HepG2 (cell line): ENCODE results near the gene MMGT1. TPM values are rescaled to one million over a fixed set of nuclear protein-coding genes. Genes with fewer than 3 reads are reported as not detected.

Source experiments
- ATAC-seq: fragments of 200-7000 bp; cut with Tn5 transposase; 3 replicates; pipeline ENCODE4 v1.9.1; 2020; ENCODE audit warnings: mild to moderate bottlenecking, moderate library complexity
- BruUV-seq: library from RNA; stranded (reverse); fragments of 400-500 nt; replicated peaks from 2 replicates; lab custom pipeline; 2021; lab: Mats Ljungman, UMichigan
- CTCF ChIA-PET: fragments of 300-600 bp; formaldehyde crosslinking; extraction: SDS; loops from one replicate; lab custom pipeline; 2021; ENCODE audit warnings: low total read pairs, inconsistent platforms, low intra/inter-chr PET ratio; lab: Yijun Ruan, JAX
- POLR2A ChIA-PET: fragments of 350-600 bp; sonication (Branson Sonifier 250); formaldehyde crosslinking; loops from one replicate; lab custom pipeline; 2020; ENCODE audit warnings: antibody characterized with exemption, inconsistent platforms; lab: Yijun Ruan, JAX
- DNase-seq: peaks from one replicate; pipeline ENCODE4 v3.0.0-alpha.2; 2015; ENCODE audit warnings: low spot score
- FAIRE-seq: peaks from 3 replicates; lab custom pipeline; 2011; peaks lifted over from hg19 to GRCh38; lab: Jason Lieb, UNC
- H2AFZ ChIP-seq: one replicate; pipeline ENCODE4 v1.6.1; 2011; ENCODE audit warnings: low read length, inconsistent platforms
- H3K27ac ChIP-seq: fragments of 300-600 bp; 3 replicates; pipeline ENCODE4 v1.8.0; 2011; ENCODE audit warnings: mixed run types, mild to moderate bottlenecking, mixed read lengths, low read length, inconsistent platforms; ENCODE audit not compliant: insufficient read depth; ENCODE audit errors: extremely low read length
- H3K27me3 ChIP-seq, 2 experiments: fragments of 200-600 bp in 1 of 2; 2 replicates in 1 of 2; 3 replicates in 1 of 2; pipeline versions ENCODE4 v1.6.0 to v1.8.0; 2011; ENCODE audit warnings: low read length in 2 of 2, mild to moderate bottlenecking in 2 of 2, moderate library complexity in 2 of 2, inconsistent platforms in 1 of 2; ENCODE audit not compliant: insufficient read depth in 2 of 2, control insufficient read depth in 1 of 2
- H3K36me3 ChIP-seq, 2 experiments: fragments of 200-600 bp in 1 of 2; replicated peaks in 1 of 2; 2 replicates in 1 of 2; 3 replicates in 1 of 2; pipeline versions ENCODE4 v1.5.1 to v1.8.0; 2011; ENCODE audit warnings: low read length in 2 of 2, inconsistent platforms in 1 of 2; ENCODE audit not compliant: insufficient read depth in 2 of 2, control insufficient read depth in 1 of 2
- H3K4me1 ChIP-seq: 2 replicates; pipeline ENCODE4 v1.5.1; 2012; ENCODE audit warnings: low read length, inconsistent platforms; ENCODE audit not compliant: insufficient read depth
- H3K4me2 ChIP-seq: 2 replicates; pipeline ENCODE4 v1.6.0; 2011; ENCODE audit warnings: low read depth, low read length, inconsistent platforms
- H3K4me3 ChIP-seq, 3 experiments: fragments of 200-600 bp in 1 of 3; sonication (generic), shearing (Covaris generic) in 1 of 3; replicated peaks in 1 of 3; 2 replicates each; pipeline ENCODE4 v1.5.1; 2011 to 2016; ENCODE audit warnings: low read length in 3 of 3, inconsistent platforms in 2 of 3, low read depth in 2 of 3, mild to moderate bottlenecking in 2 of 3, control low read depth in 1 of 3, mixed read lengths in 1 of 3; ENCODE audit not compliant: insufficient read depth in 1 of 3
- H3K79me2 ChIP-seq: one replicate; pipeline ENCODE4 v1.6.1; 2011; ENCODE audit warnings: low read length, inconsistent platforms; ENCODE audit not compliant: insufficient read depth
- H3K9ac ChIP-seq: 2 replicates; pipeline ENCODE4 v1.6.0; 2011; ENCODE audit warnings: mild to moderate bottlenecking, low read depth, low read length, inconsistent platforms; ENCODE audit not compliant: insufficient read depth
- H3K9me3 ChIP-seq: 2 replicates; pipeline ENCODE4 v1.5.1; 2012; ENCODE audit warnings: mild to moderate bottlenecking, low read length
- H4K20me1 ChIP-seq: 2 replicates; pipeline ENCODE4 v1.6.0; 2011; ENCODE audit warnings: inconsistent platforms, mild to moderate bottlenecking, low read length, moderate library complexity; ENCODE audit not compliant: insufficient read depth
- BHLHE40 ChIP-seq: IDR thresholded peaks from 2 replicates; pipeline ENCODE4 v1.6.1; 2011; ENCODE audit warnings: low read length, improper control_type of control experiment
- CBX2 ChIP-seq, 2 experiments: fragments of 200-600 bp in 1 of 2; sonication (generic); formaldehyde crosslinking in 1 of 2; IDR thresholded peaks; 2 replicates each; pipeline versions ENCODE4 v1.7.0 to v1.8.1; 2018 to 2022; ENCODE audit warnings: low read depth in 2 of 2, low read length in 1 of 2, mild to moderate bottlenecking in 1 of 2, missing genetic modification reagents in 1 of 2
- CC2D1A ChIP-seq: sonication (generic); formaldehyde crosslinking; IDR thresholded peaks from 2 replicates; pipeline ENCODE4 v1.8.1; 2023; ENCODE audit warnings: mild to moderate bottlenecking, missing genetic modification reagents
- HHEX ChIP-seq: IDR thresholded peaks from 2 replicates; pipeline ENCODE4 v1.6.1; 2016; ENCODE audit warnings: control low read depth
- JUNB ChIP-seq: sonication (generic); formaldehyde crosslinking; IDR thresholded peaks from 2 replicates; pipeline ENCODE4 v1.8.0; 2022; ENCODE audit warnings: missing genetic modification reagents, mild to moderate bottlenecking, borderline replicate concordance
- KLF9 ChIP-seq: IDR thresholded peaks from 2 replicates; pipeline ENCODE4 v1.6.1; 2016; ENCODE audit warnings: low read depth
- MBD4 ChIP-seq: IDR thresholded peaks from 2 replicates; pipeline ENCODE4 v1.6.1; 2012; ENCODE audit warnings: low read length, inconsistent platforms, borderline replicate concordance
- MTF2 ChIP-seq: sonication (generic); formaldehyde crosslinking; IDR thresholded peaks from 2 replicates; pipeline ENCODE4 v1.5.0; 2020; ENCODE audit warnings: missing genetic modification reagents, borderline replicate concordance
- POGZ ChIP-seq: sonication (generic); formaldehyde crosslinking; IDR thresholded peaks from 2 replicates; pipeline ENCODE4 v1.4.0; 2020; ENCODE audit warnings: mild to moderate bottlenecking, missing genetic modification reagents
- SMAD1 ChIP-seq: sonication (generic); formaldehyde crosslinking; IDR thresholded peaks from 2 replicates; pipeline ENCODE4 v1.4.0; 2020; ENCODE audit warnings: missing genetic modification reagents, low read depth, mild to moderate bottlenecking, borderline replicate concordance
- SRY ChIP-seq: sonication (generic); formaldehyde crosslinking; IDR thresholded peaks from 2 replicates; pipeline ENCODE4 v1.8.0; 2022; ENCODE audit warnings: mild to moderate bottlenecking, missing genetic modification reagents
- SSRP1 ChIP-seq: IDR thresholded peaks from 2 replicates; pipeline ENCODE4 v1.6.1; 2016; ENCODE audit warnings: control low read depth
- TRIM24 ChIP-seq: sonication (generic); formaldehyde crosslinking; IDR thresholded peaks from 2 replicates; pipeline ENCODE4 v1.8.0; 2022; ENCODE audit warnings: mild to moderate bottlenecking, missing genetic modification reagents
- ZBTB38 ChIP-seq: sonication (generic); formaldehyde crosslinking; IDR thresholded peaks from 2 replicates; pipeline ENCODE4 v1.5.1; 2020; ENCODE audit warnings: mild to moderate bottlenecking, missing genetic modification reagents
- ZFP36L1 ChIP-seq: sonication (generic); formaldehyde crosslinking; IDR thresholded peaks from 2 replicates; pipeline ENCODE4 v1.8.0; 2022; ENCODE audit warnings: mild to moderate bottlenecking, missing genetic modification reagents, moderate library complexity
- ZNF776 ChIP-seq: sonication (generic); formaldehyde crosslinking; IDR thresholded peaks from 2 replicates; pipeline ENCODE4 v1.4.0; 2020; ENCODE audit warnings: mild to moderate bottlenecking, missing genetic modification reagents
- WGBS: methylation state at CpG from one replicate; pipeline ENCODE4 v1.1.6; 2017; ENCODE audit warnings: low lambda C conversion rate; 5-methylcytosine and 5-hydroxymethylcytosine counted together
- in situ Hi-C: cut with HindIII; loops from 2 replicates; pipeline ENCODE4 v1.10.0; 2017; ENCODE audit warnings: low pct_unique_long_range_greater_than_20kb; ENCODE audit not compliant: extremely low pct_ligation_motif_present
- intact Hi-C: fragments of 100-400 bp; cut with micrococcal nuclease; formaldehyde crosslinking; loops from one replicate; pipeline ENCODE4 v1.10.0; 2022; ENCODE audit not compliant: unreplicated experiment
- polyA plus RNA-seq, 8 experiments: library from polyadenylated mRNA; depleted of rRNA in 3 of 8; stranded (reverse) in 7 of 8; unstranded in 1 of 8; fragments of >200 nt; fragmentation: Illumina TruSeq in 4 of 8; extraction: Trizol in 4 of 8; gene quantifications; 2 replicates each; pipeline versions ENCODE4 v1.2.1 to v1.2.3, GENCODE V29; 2011 to 2016; ENCODE audit warnings: low read depth in 4 of 8, missing spikeins in 1 of 8, mixed read lengths in 1 of 8; ENCODE audit not compliant: insufficient read depth in 1 of 8
- total RNA-seq, 5 experiments: library from RNA; depleted of rRNA; stranded (reverse); fragments of >200 nt; fragmentation: Illumina TruSeq; extraction: Trizol; gene quantifications; 2 replicates each; pipeline ENCODE4 v1.2.3, GENCODE V29; 2016; ENCODE audit warnings: low read depth in 1 of 5
- TF ChIP-seq, protein P1 (sequence below): sonication (generic); formaldehyde crosslinking; IDR thresholded peaks from 2 replicates; pipeline ENCODE4 v1.4.0; 2020; ENCODE audit warnings: missing genetic modification reagents, low read depth, mild to moderate bottlenecking, borderline replicate concordance
- TF ChIP-seq, protein P2 (sequence below): IDR thresholded peaks from 2 replicates; pipeline ENCODE4 v1.6.1; 2016; ENCODE audit warnings: low read depth
- TF ChIP-seq, protein P3 (sequence below): sonication (generic); formaldehyde crosslinking; IDR thresholded peaks from 2 replicates; pipeline ENCODE4 v1.8.0; 2022; ENCODE audit warnings: mild to moderate bottlenecking, missing genetic modification reagents, borderline replicate concordance

MMGT1 gene
- total and polyA plus RNA-seq, 2 of the 13 experiments (the other 11 are each of a cell fraction or from before 2014, with no cell fraction given) = 7.5 to 8.8 TPM

DNA sequence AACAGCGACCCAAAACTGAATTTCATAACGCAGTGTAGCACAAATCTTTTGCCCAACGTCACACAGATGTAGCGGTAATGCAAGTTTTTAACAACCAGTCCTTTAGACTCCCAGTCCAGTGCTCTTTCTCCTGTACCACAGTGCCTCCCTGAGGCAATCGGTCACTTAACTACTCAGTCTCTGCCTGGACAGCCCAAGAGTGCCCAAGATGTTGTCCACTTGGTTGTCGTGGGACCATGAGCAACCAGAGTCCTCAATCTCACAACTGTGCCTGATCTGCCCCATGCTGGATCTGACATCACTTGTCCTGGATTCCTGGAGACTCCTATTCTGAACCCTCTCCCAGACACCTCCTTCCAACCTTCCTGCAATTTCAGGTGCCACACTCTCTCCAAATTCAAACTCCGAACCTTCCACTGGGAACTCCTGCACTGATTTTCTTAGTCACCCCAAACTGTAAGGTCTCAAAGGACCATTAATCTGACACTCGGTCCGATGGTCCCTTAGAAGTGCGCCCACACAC lies 702 bp downstream of the MMGT1 start (continued):
- TF ChIP-seq MTF2 (CRISPR knock-in tag) (no peak), SMAD1 (CRISPR knock-in tag) (no peak), ZNF776 (CRISPR knock-in tag) (no peak), SSRP1 (no peak), MBD4 (no peak), ZFP36L1 (no peak), SRY (CRISPR knock-in tag) (no peak), JUNB (CRISPR knock-in tag) (no peak)
- TF ChIP-seq, protein P1, sequence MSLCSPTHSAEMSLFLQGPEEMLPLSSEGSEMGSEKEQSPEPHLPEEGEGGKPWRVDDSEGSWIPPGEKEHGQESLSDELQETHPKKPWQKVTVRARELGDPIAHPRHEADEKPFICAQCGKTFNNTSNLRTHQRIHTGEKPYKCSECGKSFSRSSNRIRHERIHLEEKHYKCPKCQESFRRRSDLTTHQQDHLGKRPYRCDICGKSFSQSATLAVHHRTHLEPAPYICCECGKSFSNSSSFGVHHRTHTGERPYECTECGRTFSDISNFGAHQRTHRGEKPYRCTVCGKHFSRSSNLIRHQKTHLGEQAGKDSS (CRISPR knock-in tag) = peak; percentile 99

DNA sequence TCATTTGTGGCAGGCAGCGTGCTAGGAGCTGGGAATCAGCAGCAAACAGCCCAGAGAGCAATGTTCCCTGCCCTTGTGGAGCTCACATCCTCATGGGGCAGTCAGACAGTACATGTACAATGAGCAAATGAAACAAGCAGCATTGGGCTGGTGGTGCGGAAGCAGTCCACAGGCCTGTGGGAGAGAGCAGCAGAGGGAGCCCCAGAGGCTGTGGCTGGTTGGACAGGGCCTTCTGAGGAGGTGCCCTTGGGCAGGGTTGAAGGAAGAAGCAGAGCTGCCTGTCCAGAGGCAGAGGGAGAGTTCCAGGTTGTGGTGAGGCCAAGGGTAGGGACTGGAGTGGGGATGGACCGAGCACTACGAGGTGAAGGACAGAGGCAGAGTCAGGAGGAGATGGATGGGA lies 22.5 kb downstream of the MMGT1 start:
- ATAC-seq (0 out of 3 replicates have a peak, but pooled peaks have one; percentile 34), FAIRE-seq (no peak), DNase-seq (no peak)
- H3K36me3 ChIP-seq = no peaks in the 10 kb centered on the region
- CTCF ChIA-PET = no interaction called here
- H3K9ac ChIP-seq = no peak overlapping the region
- intact Hi-C loops = no loop called here
- no peaks in the 10 kb centered on the region for H4K20me1 ChIP-seq
- POLR2A ChIA-PET = no interaction called here
- H3K79me2 ChIP-seq = no peaks in the 10 kb centered on the region
- H3K4me3 ChIP-seq = no peak overlapping the region
- H3K9me3 ChIP-seq = no peaks in the 10 kb centered on the region
- H3K27ac ChIP-seq = no peak overlapping the region
- no peak for TF ChIP-seq KLF9 (CRISPR knock-in tag)
- TF ChIP-seq, protein P2, sequence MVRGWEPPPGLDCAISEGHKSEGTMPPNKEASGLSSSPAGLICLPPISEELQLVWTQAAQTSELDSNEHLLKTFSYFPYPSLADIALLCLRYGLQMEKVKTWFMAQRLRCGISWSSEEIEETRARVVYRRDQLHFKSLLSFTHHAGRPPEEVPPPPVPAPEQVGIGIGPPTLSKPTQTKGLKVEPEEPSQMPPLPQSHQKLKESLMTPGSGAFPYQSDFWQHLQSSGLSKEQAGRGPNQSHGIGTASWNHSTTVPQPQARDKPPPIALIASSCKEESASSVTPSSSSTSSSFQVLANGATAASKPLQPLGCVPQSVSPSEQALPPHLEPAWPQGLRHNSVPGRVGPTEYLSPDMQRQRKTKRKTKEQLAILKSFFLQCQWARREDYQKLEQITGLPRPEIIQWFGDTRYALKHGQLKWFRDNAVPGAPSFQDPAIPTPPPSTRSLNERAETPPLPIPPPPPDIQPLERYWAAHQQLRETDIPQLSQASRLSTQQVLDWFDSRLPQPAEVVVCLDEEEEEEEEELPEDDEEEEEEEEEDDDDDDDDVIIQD = no peak
- no peak for TF ChIP-seq HHEX (CRISPR knock-in tag)
- TF ChIP-seq TRIM24 (CRISPR knock-in tag) = no peak
- TF ChIP-seq CBX2 (IDR thresholded peaks at IDR 0.05; ENCODE audit: low read depth, low read length) = no peak
- no peak for TF ChIP-seq CBX2 (CRISPR knock-in tag; IDR thresholded peaks at IDR 0.05; ENCODE audit: low read depth)
- TF ChIP-seq POGZ (CRISPR knock-in tag) = no peak
- TF ChIP-seq CC2D1A = no peak
- no peak for TF ChIP-seq BHLHE40
- TF ChIP-seq ZBTB38 (CRISPR knock-in tag) = no peak
- TF ChIP-seq, protein P3, sequence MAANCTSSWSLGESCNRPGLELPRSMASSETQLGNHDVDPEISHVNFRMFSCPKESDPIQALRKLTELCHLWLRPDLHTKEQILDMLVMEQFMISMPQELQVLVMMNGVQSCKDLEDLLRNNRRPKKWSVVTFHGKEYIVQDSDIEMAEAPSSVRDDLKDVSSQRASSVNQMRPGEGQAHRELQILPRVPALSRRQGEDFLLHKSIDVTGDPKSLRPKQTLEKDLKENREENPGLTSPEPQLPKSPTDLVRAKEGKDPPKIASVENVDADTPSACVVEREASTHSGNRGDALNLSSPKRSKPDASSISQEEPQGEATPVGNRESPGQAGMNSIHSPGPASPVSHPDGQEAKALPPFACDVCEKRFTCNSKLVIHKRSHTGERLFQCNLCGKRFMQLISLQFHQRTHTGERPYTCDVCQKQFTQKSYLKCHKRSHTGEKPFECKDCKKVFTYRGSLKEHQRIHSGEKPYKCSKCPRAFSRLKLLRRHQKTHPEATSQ (CRISPR knock-in tag) = no peak
- H3K4me1 ChIP-seq = no peaks in the 10 kb centered on the region
- H2AFZ ChIP-seq = no peak overlapping the region
- in situ Hi-C loops = no loop called here
- H3K4me2 ChIP-seq = no peak overlapping the region
- no TSS peak for BruUV-seq
- WGBS = 43% methylated on average over 4 of the region's 4 CpGs
- H3K27me3 ChIP-seq = no peaks in the 10 kb centered on the region
